ENCODE measurements around the gene ACSM5.

- TF ChIP-seq, protein P1, sequence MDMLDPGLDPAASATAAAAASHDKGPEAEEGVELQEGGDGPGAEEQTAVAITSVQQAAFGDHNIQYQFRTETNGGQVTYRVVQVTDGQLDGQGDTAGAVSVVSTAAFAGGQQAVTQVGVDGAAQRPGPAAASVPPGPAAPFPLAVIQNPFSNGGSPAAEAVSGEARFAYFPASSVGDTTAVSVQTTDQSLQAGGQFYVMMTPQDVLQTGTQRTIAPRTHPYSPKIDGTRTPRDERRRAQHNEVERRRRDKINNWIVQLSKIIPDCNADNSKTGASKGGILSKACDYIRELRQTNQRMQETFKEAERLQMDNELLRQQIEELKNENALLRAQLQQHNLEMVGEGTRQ (IDR thresholded peaks at IDR 0.05; ENCODE audit: low read depth, low read length): no peak
- TF ChIP-seq SMC3 (IDR thresholded peaks at IDR 0.05; ENCODE audit: low read depth, low read length) (no peak), CHD1 (IDR thresholded peaks at IDR 0.05; ENCODE audit: low read depth, low read length) (no peak), CTCF (conservative IDR thresholded peaks at IDR 0.05; ENCODE audit: low read depth, low read length) (no peak), FOS (IDR thresholded peaks at IDR 0.05; ENCODE audit: low read depth, low read length) (no peak), MAFK (IDR thresholded peaks at IDR 0.05; ENCODE audit: low read depth, low read length) (no peak), NFE2L2 (IDR thresholded peaks at IDR 0.05; ENCODE audit: low read depth, low read length) (no peak)
These were observed 27.0 kb upstream of the ACSM5 start for GRCh38 chr16:20382202-20382948.
